Lower leg skin (tissue), 3 donors: ENCODE measurements around the gene TPSAB1.

ENCODE experiments used
- POLR2A ChIP-seq, 2 donors: fragments of 450-650 bp; IDR thresholded peaks; one replicate each; pipeline ENCODE4 v1.6.1; 2016 to 2017; ENCODE audit warnings: antibody characterized with exemption in 2 of 2, mild to moderate bottlenecking in 1 of 2, moderate library complexity in 1 of 2
- TF ChIP-seq, protein P1 (sequence below), 3 donors: fragments of 450-650 bp; IDR thresholded peaks; one replicate each; pipeline ENCODE4 v1.5.1; 2016; ENCODE audit warnings: antibody characterized with exemption in 3 of 3, mild to moderate bottlenecking in 3 of 3, moderate library complexity in 2 of 3

DNA sequence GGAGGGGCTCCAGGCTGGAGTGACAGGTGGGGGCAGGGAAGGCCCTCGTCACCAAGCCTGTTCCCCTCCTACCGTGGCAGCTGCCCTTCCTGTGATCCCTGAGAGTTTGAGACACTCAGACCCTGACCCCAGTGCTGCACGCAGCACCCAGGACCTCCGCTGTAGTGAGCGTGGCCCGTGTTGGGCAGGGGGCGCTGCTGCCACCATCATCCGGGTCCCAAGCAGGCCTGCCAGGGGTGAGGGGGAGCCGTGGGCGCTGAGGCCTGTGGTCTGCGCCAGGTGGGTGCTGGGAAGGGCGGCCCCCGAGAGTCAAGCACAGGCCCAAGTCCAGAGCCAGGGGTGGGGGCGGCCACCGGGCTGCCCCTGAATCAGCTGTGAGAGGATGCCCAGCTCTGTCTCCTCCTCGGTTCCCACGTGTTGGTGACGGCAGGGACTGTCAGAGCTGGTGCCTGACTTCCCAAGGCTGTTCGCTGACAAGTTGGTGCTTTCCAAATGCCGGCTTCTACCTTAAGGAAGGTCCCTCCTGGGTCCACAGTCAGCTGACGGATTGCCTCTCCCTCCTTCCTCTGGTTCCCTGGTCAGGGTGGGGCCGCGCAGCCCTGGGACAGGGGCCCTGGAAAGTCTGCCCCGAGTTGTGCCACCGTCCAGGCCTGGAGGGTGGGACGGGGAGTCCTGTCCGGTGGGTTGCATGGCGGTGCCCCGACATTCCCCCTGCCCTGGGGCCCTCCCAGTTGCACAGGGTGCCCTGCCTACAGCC lies 46.5 kb upstream of the TPSAB1 start:
- no peak for TF ChIP-seq POLR2A (IDR thresholded peaks at IDR 0.05)
- TF ChIP-seq, protein P1, sequence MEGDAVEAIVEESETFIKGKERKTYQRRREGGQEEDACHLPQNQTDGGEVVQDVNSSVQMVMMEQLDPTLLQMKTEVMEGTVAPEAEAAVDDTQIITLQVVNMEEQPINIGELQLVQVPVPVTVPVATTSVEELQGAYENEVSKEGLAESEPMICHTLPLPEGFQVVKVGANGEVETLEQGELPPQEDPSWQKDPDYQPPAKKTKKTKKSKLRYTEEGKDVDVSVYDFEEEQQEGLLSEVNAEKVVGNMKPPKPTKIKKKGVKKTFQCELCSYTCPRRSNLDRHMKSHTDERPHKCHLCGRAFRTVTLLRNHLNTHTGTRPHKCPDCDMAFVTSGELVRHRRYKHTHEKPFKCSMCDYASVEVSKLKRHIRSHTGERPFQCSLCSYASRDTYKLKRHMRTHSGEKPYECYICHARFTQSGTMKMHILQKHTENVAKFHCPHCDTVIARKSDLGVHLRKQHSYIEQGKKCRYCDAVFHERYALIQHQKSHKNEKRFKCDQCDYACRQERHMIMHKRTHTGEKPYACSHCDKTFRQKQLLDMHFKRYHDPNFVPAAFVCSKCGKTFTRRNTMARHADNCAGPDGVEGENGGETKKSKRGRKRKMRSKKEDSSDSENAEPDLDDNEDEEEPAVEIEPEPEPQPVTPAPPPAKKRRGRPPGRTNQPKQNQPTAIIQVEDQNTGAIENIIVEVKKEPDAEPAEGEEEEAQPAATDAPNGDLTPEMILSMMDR (IDR thresholded peaks at IDR 0.05), result no peak
